Gastroesophageal sphincter (tissue), 3 donors: ENCODE results near the gene GPR137B.

Source experiments
- EP300 ChIP-seq: sonication (generic); formaldehyde crosslinking; IDR thresholded peaks from one replicate; pipeline ENCODE4 v1.6.1; 2017; ENCODE audit warnings: antibody characterized with exemption, mild to moderate bottlenecking
- POLR2A ChIP-seq, 2 donors: fragments of 450-650 bp; IDR thresholded peaks; one replicate each; pipeline ENCODE4 v1.6.1; 2017; ENCODE audit warnings: antibody characterized with exemption in 2 of 2, mild to moderate bottlenecking in 2 of 2, moderate library complexity in 1 of 2
- POLR2AphosphoS5 ChIP-seq: sonication (generic); formaldehyde crosslinking; IDR thresholded peaks from one replicate; pipeline ENCODE4 v1.6.1; 2017; ENCODE audit warnings: antibody characterized with exemption
- TF ChIP-seq, protein P1 (sequence below), 4 experiments: fragments of 200-600 bp in 2 of 4; fragments of 450-650 bp in 2 of 4; sonication (generic) in 1 of 4; IDR thresholded peaks; one replicate each; pipeline ENCODE4 v1.5.1; 2017 to 2019; ENCODE audit warnings: antibody characterized with exemption in 4 of 4, mild to moderate bottlenecking in 2 of 4, moderate library complexity in 2 of 4

GRCh38 chr1:236107121-236107907 is 35.0 kb upstream of the GPR137B start:
- TF ChIP-seq, protein P1, sequence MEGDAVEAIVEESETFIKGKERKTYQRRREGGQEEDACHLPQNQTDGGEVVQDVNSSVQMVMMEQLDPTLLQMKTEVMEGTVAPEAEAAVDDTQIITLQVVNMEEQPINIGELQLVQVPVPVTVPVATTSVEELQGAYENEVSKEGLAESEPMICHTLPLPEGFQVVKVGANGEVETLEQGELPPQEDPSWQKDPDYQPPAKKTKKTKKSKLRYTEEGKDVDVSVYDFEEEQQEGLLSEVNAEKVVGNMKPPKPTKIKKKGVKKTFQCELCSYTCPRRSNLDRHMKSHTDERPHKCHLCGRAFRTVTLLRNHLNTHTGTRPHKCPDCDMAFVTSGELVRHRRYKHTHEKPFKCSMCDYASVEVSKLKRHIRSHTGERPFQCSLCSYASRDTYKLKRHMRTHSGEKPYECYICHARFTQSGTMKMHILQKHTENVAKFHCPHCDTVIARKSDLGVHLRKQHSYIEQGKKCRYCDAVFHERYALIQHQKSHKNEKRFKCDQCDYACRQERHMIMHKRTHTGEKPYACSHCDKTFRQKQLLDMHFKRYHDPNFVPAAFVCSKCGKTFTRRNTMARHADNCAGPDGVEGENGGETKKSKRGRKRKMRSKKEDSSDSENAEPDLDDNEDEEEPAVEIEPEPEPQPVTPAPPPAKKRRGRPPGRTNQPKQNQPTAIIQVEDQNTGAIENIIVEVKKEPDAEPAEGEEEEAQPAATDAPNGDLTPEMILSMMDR (IDR thresholded peaks at IDR 0.05): no peak
- no peak for TF ChIP-seq EP300
- no peak for TF ChIP-seq POLR2A (IDR thresholded peaks at IDR 0.05)
- TF ChIP-seq POLR2AphosphoS5: no peak
